Measurements from ENCODE around the gene ASIC2.
"Not testable (repeated sequence)": the region's sequence is repeated elsewhere in the genome, so short reads cannot be mapped to it uniquely, and the experiment has no call there.

Gene ASIC2

DNA sequence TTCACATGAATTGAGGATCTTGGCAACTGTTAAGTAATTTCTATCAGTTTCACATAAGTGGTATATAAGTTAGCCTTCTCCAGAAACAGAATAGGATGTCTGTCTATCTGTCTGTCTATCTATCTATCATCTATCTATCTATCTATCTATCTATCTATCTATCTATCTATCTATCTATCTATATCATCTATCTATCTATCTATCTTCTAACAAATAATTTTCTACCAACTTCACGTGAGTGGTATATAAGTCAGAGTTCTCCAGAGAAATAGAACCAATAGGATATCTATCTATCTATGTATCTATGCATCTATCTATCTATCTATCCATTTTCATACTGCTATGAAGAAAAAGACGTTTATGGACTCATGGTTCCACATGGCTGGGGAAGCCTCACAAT, 312.9 kb downstream of the ASIC2 start:
- no peak for DNase-seq (ENCODE audit: low read depth)

DNA sequence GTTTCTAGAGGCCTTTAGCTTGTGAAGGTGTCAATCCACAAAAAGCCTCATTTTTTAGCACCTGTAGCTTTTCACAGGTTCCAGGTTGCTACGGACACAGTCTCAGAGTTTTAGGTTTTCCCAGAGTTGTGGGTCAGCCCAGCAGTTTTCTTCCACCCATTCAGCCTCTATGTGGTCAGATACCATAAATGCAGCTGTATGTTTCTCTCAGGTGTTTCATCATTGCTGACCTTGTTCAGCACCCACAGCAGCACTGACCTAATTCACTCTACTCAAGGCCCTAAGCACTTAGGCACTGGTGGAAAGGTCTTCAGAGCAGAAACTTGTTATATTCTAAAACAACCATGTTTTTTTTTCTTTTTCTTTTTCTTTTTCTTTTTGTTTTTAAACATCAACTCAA, 316.5 kb downstream of the ASIC2 start:
- DNase-seq (ENCODE audit: low read depth), result no peak

DNA sequence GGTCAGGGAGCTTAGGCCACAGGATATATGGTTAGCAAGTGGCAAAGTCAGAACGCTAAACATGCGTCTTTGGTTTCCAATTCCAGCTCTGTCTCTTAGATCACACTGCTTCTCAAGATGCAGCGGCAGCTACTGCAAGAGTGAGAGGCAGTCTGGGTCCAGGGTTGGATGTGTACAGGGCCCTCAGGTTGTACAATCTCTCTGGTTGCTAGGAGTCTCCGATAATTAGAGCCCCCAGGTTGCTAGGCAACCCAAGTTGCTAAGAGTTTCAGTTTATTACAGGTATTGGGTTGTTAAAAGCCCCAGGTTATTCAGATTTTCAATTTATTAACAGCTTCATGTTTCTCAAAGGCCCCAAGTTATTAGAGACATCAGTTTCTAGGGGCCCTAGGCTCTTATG, 317.0 kb downstream of the ASIC2 start:
- no peak for DNase-seq (ENCODE audit: low read depth)

DNA sequence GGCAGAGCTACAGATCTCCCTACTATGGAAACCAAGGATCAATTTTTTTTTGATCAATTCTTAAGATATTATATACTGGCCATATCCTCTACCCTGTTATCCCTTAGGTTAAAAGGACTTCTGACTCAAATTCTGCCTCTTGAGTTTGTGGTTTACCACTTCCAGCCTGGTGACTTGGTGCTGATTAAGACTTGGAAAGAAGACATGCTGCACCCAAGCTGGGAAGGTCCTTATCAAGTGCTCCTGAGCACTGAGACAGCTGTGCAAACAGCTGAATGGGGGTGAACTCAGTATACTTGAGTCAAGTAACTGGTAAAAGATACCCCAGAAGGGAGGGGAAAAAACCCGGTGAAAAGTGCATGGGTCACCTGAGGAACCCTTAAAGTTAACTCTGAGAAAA, 321.9 kb downstream of the ASIC2 start:
- DNase-seq (ENCODE audit: low read depth), result no peak

DNA sequence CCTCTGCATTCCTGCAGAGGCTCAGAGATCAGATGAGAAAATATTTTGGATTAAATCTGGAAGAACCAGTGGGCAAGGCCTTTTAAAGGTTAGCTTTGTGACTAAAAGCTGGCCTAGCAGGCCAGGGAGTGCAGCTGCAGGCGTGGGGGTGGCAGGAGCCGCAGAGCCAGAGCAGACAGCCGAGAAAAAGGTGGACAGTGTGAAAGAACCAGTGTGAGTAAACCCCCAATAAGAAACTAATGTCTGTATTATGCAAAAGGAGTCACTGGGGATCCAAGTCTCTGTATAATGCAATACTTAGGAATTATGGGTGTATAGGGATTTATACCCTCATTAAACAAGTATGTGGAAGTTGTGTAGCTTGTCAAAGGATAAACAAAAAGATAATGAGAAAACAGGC, 322.8 kb downstream of the ASIC2 start:
- DNase-seq (ENCODE audit: low read depth), result no peak

DNA sequence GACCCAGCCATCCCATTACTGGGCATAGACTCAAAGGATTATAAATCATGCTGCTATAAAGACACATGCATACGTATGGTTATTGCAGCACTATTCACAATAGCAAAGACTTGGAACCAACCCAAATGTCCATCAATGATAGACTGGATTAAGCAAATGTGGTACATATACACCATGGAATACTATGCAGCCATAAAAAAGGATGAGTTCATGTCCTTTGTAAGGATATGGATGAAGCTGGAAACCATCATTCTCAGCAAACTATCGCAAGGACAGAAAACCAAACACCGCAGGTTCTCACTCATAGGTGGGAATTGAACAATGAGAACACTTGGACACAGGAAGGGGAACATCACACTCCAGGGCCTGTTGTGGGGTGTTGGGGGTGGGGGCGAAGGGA, 323.9 kb downstream of the ASIC2 start:
- not testable (repeated sequence) for DNase-seq (ENCODE audit: low read depth)

DNA sequence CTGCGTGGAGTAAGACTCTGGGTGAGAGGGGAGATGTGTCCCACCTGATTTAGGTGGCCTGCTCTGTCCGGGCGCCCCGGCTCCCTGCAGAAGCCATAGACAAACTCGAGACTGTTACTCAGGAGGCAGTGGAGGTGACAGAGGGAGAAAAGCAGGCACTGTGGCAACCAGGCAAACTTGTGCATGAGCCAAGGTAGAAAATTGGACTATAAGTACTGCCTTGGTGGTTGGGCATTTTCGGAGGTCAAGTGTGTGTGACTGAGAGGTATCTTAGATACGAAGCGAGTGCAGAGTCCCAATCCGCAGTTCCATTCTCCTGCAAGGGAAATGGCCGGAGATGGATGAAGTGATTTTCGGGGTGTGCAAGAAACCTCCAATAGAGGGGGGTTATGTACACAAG, 328.6 kb downstream of the ASIC2 start:
- no peak for DNase-seq (ENCODE audit: low read depth)

All from stimulated activated CD8-positive, alpha-beta memory T cell treated with anti-CD3 and anti-CD28 coated beads, Interleukin-12 subunit alpha, Interleukin-12 subunit beta, amount 100 ng/mL, for 4 hours (primary cell).